Mammary epithelial cell (primary cell): ENCODE measurements around the gene ESRRG.

Experiments
- EZH2 ChIP-seq: IDR thresholded peaks from 2 replicates; pipeline ENCODE4 v1.6.1; 2012; ENCODE audit warnings: low read length, inconsistent platforms, borderline replicate concordance
- TF ChIP-seq, protein P1 (sequence below), 2 donors: IDR thresholded peaks in 1 of 2; conservative IDR thresholded peaks in 1 of 2; 2 replicates each; pipeline ENCODE4 v1.5.1; 2011 to 2012; ENCODE audit warnings: inconsistent platforms in 2 of 2, low read length in 2 of 2, mild to moderate bottlenecking in 2 of 2, control low read depth in 1 of 2, low read depth in 1 of 2; ENCODE audit not compliant: insufficient read depth in 1 of 2; ENCODE audit errors: extremely low read depth in 1 of 2

DNA sequence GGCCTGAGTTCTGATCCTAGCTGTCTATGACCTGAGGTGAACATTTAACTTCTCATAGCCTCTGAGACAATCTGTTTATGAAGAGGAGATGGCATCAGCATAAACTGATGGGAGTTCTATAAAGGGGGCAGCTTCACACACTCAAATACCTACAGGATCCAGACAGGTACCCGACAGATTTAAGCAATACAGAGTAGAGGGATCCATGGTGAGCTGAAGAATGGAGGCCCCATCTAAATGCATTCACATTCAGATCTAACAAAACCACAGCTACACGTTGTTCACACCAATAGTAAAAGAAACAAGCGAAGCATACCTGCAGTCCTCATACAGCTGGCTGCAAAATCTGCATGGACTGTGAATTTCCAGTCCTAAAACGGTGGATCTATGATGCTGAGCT is 48.7 kb upstream of the ESRRG start:
- TF ChIP-seq, protein P1, sequence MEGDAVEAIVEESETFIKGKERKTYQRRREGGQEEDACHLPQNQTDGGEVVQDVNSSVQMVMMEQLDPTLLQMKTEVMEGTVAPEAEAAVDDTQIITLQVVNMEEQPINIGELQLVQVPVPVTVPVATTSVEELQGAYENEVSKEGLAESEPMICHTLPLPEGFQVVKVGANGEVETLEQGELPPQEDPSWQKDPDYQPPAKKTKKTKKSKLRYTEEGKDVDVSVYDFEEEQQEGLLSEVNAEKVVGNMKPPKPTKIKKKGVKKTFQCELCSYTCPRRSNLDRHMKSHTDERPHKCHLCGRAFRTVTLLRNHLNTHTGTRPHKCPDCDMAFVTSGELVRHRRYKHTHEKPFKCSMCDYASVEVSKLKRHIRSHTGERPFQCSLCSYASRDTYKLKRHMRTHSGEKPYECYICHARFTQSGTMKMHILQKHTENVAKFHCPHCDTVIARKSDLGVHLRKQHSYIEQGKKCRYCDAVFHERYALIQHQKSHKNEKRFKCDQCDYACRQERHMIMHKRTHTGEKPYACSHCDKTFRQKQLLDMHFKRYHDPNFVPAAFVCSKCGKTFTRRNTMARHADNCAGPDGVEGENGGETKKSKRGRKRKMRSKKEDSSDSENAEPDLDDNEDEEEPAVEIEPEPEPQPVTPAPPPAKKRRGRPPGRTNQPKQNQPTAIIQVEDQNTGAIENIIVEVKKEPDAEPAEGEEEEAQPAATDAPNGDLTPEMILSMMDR (conservative IDR thresholded peaks at IDR 0.05 in 1 of 2, IDR thresholded peaks at IDR 0.05 in 1 of 2; ENCODE audit: extremely low read depth in 1 of 2, insufficient read depth in 1 of 2, low read depth in 1 of 2, low read length in 2 of 2), result no peak
- TF ChIP-seq EZH2, result no peak
